Hepatocyte (in vitro differentiated cells): ENCODE measurements around the gene CRY1. TPM values are rescaled to one million over a fixed set of nuclear protein-coding genes. Genes with fewer than 3 reads are reported as not detected.
A peak's percentile ranks its signal among the peaks of the same experiment; 100 is the strongest.
"Not testable (repeated sequence)": the region's sequence is repeated elsewhere in the genome, so short reads cannot be mapped to it uniquely, and the experiment has no call there.

Source experiments
- DNase-seq: peaks from one replicate; pipeline ENCODE4 v3.0.0-alpha.2; 2016; ENCODE audit warnings: low spot score
- H2AFZ ChIP-seq: fragments of 200-600 bp; sonication (generic); 2 replicates; pipeline ENCODE4 v1.6.0; 2016; ENCODE audit warnings: antibody characterized with exemption, mild to moderate bottlenecking
- H3K27ac ChIP-seq: fragments of 200-600 bp; sonication (generic); 2 replicates; pipeline ENCODE4 v1.5.1; 2016; ENCODE audit warnings: mild to moderate bottlenecking
- H3K27me3 ChIP-seq: fragments of 200-600 bp; sonication (generic); 2 replicates; pipeline ENCODE4 v1.6.1; 2016
- H3K36me3 ChIP-seq: fragments of 200-600 bp; sonication (generic); replicated peaks from 2 replicates; pipeline ENCODE4 v1.5.1; 2016; ENCODE audit warnings: low read depth; ENCODE audit not compliant: insufficient read depth
- H3K4me1 ChIP-seq: fragments of 200-600 bp; sonication (generic); 2 replicates; pipeline ENCODE4 v1.5.1; 2016; ENCODE audit warnings: mild to moderate bottlenecking, moderate library complexity; ENCODE audit not compliant: insufficient read depth
- H3K4me2 ChIP-seq: fragments of 200-600 bp; sonication (generic); 2 replicates; pipeline ENCODE4 v1.6.0; 2016
- H3K4me3 ChIP-seq: fragments of 200-600 bp; sonication (generic); 2 replicates; pipeline ENCODE4 v1.5.1; 2016; ENCODE audit warnings: mild to moderate bottlenecking
- H3K79me2 ChIP-seq: fragments of 200-600 bp; sonication (generic); 2 replicates; pipeline ENCODE4 v1.6.0; 2017; ENCODE audit warnings: mild to moderate bottlenecking
- H3K9me2 ChIP-seq: fragments of 200-600 bp; sonication (generic); replicated peaks from 2 replicates; pipeline ENCODE4 v1.6.0; 2017; ENCODE audit warnings: mild to moderate bottlenecking; ENCODE audit not compliant: insufficient read depth
- H3K9me3 ChIP-seq: fragments of 200-600 bp; sonication (generic); 2 replicates; pipeline ENCODE4 v1.5.1; 2016; ENCODE audit warnings: low read depth, mild to moderate bottlenecking
- H4K20me1 ChIP-seq: fragments of 200-600 bp; sonication (generic); 2 replicates; pipeline ENCODE4 v1.6.0; 2016; ENCODE audit warnings: mild to moderate bottlenecking; ENCODE audit not compliant: insufficient read depth, poor library complexity, severe bottlenecking
- CTCF ChIP-seq: fragments of 200-600 bp; sonication (generic); IDR thresholded peaks from 2 replicates; pipeline ENCODE4 v1.5.1; 2016; ENCODE audit warnings: antibody characterized with exemption, mild to moderate bottlenecking; ENCODE audit not compliant: poor library complexity
- EZH2 ChIP-seq: fragments of 200-600 bp; sonication (generic); IDR thresholded peaks from 2 replicates; pipeline ENCODE4 v1.6.1; 2016; ENCODE audit warnings: antibody characterized with exemption, mild to moderate bottlenecking, borderline replicate concordance
- EZH2phosphoT487 ChIP-seq: fragments of 200-600 bp; sonication (generic); IDR thresholded peaks from one replicate; pipeline ENCODE4 v1.6.1; 2018; ENCODE audit warnings: antibody characterized with exemption, mild to moderate bottlenecking, low read depth, moderate library complexity; ENCODE audit not compliant: unreplicated experiment, severe bottlenecking
- WGBS: methylation state at CpG from one replicate; pipeline ENCODE4 v1.1.6; 2016; ENCODE audit warnings: low lambda C conversion rate; ENCODE audit errors: missing lambda C conversion rate; 5-methylcytosine and 5-hydroxymethylcytosine counted together
- polyA plus RNA-seq: library from polyadenylated mRNA; unstranded; fragments of >200 nt; fragmentation: Nextera tagmentation; extraction: Ambion mirVana; gene quantifications from 2 replicates; pipeline ENCODE4 v1.2.1, GENCODE V29; 2016
- total RNA-seq: library from RNA; depleted of rRNA; stranded (reverse); fragments of >200 nt; gene quantifications from 2 replicates; pipeline ENCODE4 v1.2.3, GENCODE V29; 2014

The CRY1 gene
- total and polyA plus RNA-seq, 2 experiments from 2014 or later = 29.1 to 34.6 TPM

- Histone ChIP-seq H3K36me3 (no peaks in the 10 kb centered on the region), H2AFZ (no peak overlapping the region), H3K4me1 (no peaks in the 10 kb centered on the region), H4K20me1 (no peaks in the 10 kb centered on the region), H3K79me2 (no peaks in the 10 kb centered on the region), H3K9me3 (no peaks in the 10 kb centered on the region), H3K27me3 (no peaks in the 10 kb centered on the region), H3K27ac (no peak overlapping the region), H3K9me2 (no peaks in the 10 kb centered on the region), H3K4me2 (no peak overlapping the region), H3K4me3 (no peak overlapping the region)
- 85% methylated on average over 6 of the region's 6 CpGs for WGBS
- peak; percentile 27 for DNase-seq
- no peak for TF ChIP-seq CTCF
- TF ChIP-seq EZH2phosphoT487 = no peak
- TF ChIP-seq EZH2 = no peak
Measured at GRCh38 chr12:106999446-106999845, 93.9 kb downstream of the CRY1 start.

GRCh38 chr12:106997916-106998315 lies 95.4 kb downstream of the CRY1 start:
- Histone ChIP-seq H3K9me2 (no peaks in the 10 kb centered on the region), H3K27me3 (no peaks in the 10 kb centered on the region), H3K79me2 (no peaks in the 10 kb centered on the region), H3K4me3 (no peak overlapping the region), H3K9me3 (no peaks in the 10 kb centered on the region), H3K4me1 (no peaks in the 10 kb centered on the region), H3K27ac (no peak overlapping the region), H3K36me3 (no peaks in the 10 kb centered on the region), H2AFZ (no peak overlapping the region), H3K4me2 (no peak overlapping the region), H4K20me1 (no peaks in the 10 kb centered on the region)
- DNase-seq = no peak
- TF ChIP-seq EZH2 = no peak
- TF ChIP-seq EZH2phosphoT487 = no peak
- TF ChIP-seq CTCF = no peak
- 89% methylated on average over 1 of the region's 1 CpG for WGBS

GRCh38 chr12:106996102-106996501 lies 97.2 kb downstream of the CRY1 start:
- not testable (repeated sequence) for H3K4me3 ChIP-seq, H3K27ac ChIP-seq, H3K27me3 ChIP-seq, H4K20me1 ChIP-seq, H2AFZ ChIP-seq, H3K36me3 ChIP-seq, H3K79me2 ChIP-seq, H3K4me2 ChIP-seq, H3K9me2 ChIP-seq, DNase-seq, H3K9me3 ChIP-seq, H3K4me1 ChIP-seq
- WGBS = 96% methylated on average over 5 of the region's 5 CpGs

GRCh38 chr12:106994579-106995220 lies 98.6 kb downstream of the CRY1 start:
- Histone ChIP-seq H3K79me2 (no peaks in the 10 kb centered on the region), H3K27me3 (no peaks in the 10 kb centered on the region), H3K4me2 (peak overlapping the region; percentile 15), H3K9me2 (no peaks in the 10 kb centered on the region), H2AFZ (no peak overlapping the region), H3K4me1 (no peaks in the 10 kb centered on the region), H3K9me3 (no peaks in the 10 kb centered on the region), H4K20me1 (no peaks in the 10 kb centered on the region), H3K4me3 (no peak overlapping the region), H3K27ac (peak overlapping the region; percentile 57), H3K36me3 (no peaks in the 10 kb centered on the region)
- WGBS = 45% methylated on average over 2 of the region's 2 CpGs
- TF ChIP-seq CTCF (no peak), EZH2phosphoT487 (no peak), EZH2 (no peak)
- no peak for DNase-seq
